GM19043 (cell line): ENCODE measurements around the gene CENPE.
"Not testable (repeated sequence)": the region's sequence is repeated elsewhere in the genome, so short reads cannot be mapped to it uniquely, and the experiment has no call there.

Experiments
- ATAC-seq: cut with Tn5 transposase; IDR thresholded peaks from one replicate; pipeline ENCODE4 v1.9.1; 2021; ENCODE audit warnings: low read depth; ENCODE audit not compliant: unreplicated experiment

Gene CENPE, protein sequence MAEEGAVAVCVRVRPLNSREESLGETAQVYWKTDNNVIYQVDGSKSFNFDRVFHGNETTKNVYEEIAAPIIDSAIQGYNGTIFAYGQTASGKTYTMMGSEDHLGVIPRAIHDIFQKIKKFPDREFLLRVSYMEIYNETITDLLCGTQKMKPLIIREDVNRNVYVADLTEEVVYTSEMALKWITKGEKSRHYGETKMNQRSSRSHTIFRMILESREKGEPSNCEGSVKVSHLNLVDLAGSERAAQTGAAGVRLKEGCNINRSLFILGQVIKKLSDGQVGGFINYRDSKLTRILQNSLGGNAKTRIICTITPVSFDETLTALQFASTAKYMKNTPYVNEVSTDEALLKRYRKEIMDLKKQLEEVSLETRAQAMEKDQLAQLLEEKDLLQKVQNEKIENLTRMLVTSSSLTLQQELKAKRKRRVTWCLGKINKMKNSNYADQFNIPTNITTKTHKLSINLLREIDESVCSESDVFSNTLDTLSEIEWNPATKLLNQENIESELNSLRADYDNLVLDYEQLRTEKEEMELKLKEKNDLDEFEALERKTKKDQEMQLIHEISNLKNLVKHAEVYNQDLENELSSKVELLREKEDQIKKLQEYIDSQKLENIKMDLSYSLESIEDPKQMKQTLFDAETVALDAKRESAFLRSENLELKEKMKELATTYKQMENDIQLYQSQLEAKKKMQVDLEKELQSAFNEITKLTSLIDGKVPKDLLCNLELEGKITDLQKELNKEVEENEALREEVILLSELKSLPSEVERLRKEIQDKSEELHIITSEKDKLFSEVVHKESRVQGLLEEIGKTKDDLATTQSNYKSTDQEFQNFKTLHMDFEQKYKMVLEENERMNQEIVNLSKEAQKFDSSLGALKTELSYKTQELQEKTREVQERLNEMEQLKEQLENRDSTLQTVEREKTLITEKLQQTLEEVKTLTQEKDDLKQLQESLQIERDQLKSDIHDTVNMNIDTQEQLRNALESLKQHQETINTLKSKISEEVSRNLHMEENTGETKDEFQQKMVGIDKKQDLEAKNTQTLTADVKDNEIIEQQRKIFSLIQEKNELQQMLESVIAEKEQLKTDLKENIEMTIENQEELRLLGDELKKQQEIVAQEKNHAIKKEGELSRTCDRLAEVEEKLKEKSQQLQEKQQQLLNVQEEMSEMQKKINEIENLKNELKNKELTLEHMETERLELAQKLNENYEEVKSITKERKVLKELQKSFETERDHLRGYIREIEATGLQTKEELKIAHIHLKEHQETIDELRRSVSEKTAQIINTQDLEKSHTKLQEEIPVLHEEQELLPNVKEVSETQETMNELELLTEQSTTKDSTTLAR (N-terminal part only)

DNA sequence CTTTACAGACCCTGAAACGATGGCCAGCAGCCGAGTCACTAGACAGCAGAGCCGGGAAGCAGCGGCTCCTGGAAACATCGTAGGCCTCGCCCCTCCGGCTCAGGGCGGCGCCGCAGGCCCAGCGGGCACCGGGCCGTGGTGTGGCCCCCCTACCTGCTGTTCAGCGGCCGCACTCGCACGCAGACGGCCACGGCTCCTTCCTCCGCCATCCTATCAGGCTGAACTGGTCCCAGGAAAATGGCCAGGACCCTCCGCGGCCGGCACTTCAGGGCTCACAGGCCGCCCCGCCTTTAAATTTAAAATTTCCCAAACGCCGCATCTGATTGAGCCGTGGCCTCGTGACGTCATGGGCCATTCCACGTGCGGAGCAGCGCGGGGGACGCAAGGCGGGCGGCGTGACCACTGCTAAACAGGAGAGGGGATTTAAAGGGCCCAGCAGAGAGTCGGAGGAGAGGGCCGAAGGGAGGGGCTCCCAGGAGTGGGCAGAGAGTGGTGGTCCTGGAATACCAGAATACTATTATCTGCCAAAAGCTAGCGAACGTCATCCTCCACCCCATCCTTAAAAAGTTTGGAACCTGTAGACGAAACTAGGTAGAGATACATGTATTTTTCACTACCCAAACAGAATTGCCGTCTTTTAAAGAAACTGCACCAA, at the start of gene CENPE:
Gene CENPE (minus strand): TSS at position 233 of the 655 bp plus-strand sequence. CDS start 24 bp downstream, at position 209.
- peak; percentile 91 for ATAC-seq

DNA sequence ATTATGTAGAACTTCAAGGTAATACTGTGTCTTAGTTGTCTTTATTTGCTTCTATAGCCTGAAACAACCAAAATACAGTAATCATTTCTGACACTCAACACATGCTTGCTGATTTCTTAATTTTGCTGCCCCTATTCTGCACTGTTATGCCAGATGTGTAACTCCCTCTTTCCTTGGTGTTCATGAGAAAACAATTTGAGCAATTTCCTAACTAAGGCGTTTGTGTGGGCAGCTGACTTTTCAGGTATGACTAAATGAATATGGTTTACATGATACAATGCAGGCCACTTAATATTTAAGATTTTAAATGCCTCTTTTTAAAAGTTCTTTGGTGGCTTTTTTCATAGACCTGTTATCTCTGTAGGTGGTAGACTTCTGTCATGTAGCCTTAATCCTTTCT, 46.1 kb upstream of the CENPE start:
- ATAC-seq: no peak

DNA sequence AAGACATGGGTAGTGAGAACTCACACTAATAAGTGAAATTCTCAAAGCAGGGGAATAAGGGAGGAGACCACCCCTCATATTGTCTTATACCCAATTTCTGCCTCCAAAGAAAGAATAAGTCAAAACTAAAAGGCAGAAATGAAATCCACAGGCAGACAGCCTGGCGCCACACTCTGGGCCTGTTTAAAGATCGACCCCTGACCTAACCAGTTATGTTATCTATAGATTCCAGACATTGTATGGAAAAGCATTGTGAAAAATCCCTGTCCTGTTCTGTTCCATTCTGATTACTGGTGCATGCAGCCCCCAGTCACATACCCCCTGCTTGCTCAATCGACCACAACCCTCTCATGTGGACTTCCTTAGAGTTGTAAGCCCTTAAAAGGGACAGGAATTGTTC, 32.8 kb upstream of the CENPE start:
- not testable (repeated sequence) for ATAC-seq

DNA sequence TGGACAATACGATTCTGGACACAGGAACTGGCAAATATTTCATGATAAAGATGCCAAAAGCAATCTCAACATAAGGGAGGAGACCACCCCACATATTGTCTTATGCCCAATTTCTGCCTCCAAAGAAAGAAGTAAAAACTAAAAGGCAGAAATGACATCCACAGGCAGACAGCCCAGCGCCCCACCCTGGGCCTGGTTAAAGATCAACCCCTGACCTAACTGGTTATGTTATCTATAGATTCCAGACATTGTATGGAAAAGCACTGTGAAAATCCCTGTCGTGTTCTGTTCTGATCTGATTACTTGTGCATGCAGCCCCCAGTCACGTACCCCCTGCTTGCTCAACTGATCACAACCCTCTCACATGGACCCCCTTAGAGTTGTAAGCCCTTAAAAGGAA, 25.4 kb upstream of the CENPE start:
- ATAC-seq: not testable (repeated sequence)

DNA sequence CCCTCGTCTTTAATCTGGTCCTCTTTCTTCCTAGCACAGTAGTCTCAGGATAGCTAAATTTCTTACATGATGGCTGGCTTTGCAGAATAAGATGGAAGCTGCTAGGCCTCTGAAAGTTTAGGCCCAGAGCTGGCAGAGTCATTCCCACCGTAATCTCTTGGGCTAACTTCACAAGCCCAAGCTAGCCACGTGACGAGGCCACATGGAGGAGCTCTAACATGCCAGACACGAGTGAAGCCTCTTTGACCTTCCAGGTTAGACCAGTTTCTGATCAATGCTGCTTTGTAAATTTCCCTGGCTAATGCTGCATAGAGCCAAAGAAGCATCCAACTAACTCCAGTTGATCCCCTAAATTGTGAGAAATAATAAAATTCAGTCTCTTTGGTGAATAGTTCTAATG, 9.5 kb upstream of the CENPE start:
- ATAC-seq: no peak

DNA sequence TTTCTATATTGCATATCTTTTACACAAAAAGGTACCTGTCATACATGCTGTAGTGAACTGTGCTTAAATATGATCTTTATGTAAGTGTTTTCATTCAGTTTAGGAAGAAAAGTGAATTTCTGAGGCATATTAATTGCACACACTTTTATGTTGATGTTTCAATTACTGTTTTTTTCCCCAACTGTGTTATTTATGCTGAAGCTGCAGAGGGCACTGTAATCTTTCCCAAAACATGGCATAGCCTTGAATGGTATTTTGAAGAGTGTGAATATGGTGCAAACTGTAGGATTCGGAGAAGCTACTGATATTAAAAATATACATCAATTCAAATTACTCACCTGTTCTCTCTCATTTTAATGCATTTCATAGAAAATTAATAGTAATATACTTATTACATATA, 6.0 kb upstream of the CENPE start:
- ATAC-seq: no peak

DNA sequence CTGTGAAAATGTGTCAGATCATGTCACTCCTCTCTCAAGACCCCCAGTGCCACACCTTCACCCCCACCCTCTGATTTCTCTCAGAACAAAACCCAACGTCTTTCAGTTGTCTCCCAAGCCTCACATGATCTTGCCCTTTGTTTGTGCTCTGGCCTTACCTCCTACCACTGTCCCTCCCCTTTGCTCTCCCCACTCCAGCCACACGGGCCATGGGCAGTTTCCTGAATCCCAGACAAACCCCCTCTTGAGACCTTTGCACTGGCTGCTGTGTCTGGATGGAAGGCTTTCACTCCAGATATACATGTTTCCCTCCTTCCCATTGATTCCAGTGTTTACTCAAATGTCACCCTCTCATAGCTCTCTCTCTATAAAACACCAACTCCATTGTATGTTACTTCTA, 3.6 kb upstream of the CENPE start:
- no peak for ATAC-seq

DNA sequence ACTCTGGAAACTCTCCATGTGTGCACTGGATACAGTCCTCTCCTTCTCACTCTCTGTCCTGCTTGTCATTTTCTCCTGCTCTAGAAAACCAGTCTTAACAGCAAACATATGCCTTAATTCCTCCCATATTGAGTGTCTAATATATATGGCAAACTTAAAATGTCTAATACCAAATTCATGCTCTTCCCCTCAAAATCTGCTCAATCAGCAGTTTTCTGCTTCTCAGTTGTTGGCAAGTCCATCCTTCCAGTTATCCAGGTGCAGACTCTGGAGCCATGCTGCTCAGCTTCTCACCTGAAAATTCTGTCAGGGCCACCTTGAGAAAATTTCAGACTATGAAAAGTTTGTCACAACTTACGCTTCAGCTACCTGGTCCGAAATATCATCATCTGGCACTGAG, 3.1 kb upstream of the CENPE start:
- ATAC-seq: no peak

DNA sequence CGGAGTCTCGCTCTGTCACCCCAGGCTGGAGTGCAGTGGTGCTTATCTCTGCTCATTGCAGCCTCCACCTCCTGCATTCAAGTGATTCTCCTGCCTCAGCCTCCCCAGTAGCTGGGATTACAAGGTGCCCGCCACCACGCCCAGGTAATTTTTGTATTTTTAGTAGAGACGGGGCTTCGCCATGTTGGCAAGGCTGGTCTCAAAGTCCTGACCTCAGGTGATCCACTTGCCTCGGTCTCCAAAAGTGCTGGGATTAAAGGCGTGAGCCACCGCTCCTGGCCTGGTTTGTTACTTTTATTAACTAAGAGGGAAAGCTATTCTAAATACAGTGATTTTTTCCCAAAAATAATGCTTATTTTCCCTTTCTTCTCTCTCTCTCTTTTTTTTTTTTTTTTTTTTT, 866 bp upstream of the CENPE start:
- ATAC-seq: no peak

DNA sequence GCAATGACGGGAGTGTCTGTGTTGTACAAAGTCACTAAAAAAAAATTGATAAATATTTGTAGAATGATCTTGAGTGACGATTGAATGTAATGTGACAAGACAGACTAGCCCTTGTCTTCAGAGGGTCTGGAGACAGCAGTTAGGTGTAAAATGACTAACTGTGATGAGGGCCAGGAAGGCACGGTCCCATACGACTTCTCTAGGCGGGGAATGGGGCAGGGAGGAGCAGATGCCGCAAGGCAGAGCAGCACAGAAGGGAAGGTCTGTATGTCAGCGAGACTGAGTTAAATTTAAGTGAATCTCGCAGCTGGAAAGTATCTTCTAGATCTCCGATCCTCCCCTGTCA, 405 bp downstream of the CENPE start:
- peak; percentile 34 for ATAC-seq

DNA sequence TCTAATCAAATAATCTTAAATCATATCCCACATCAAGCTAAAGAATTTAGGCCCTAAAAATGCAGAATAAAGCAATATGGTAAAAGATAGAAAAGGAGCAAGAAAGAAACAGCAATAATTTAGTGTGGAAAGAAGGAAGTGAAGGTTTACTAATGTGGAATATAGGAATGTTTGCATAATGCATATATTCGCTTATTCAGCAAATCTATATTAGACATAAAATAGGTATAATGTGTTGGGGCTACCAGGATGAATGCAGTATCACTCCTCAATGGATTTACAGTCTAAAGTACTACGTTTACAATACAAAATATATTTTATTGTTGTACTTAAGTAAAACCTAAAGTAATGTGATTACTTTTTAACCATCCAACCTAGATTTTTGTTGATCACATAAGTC, 4.7 kb downstream of the CENPE start:
- no peak for ATAC-seq

DNA sequence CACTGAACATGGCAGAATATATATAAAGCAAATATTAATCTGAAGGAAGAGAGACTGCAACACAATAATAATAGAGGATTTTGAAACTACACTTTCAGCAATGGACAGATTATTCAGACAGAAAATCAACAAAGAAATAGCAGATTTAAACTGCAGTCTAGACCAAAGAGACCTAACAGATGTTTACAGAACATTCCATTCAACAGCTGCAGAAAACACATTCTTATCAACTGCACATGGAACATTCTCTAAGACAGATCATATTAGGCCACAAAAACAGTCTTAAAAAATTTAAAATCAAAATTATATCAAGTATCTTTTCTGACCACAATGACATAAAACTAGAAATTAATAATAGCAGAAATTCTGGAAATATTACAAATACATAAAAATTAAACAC, 27.1 kb downstream of the CENPE start:
- ATAC-seq: no peak

DNA sequence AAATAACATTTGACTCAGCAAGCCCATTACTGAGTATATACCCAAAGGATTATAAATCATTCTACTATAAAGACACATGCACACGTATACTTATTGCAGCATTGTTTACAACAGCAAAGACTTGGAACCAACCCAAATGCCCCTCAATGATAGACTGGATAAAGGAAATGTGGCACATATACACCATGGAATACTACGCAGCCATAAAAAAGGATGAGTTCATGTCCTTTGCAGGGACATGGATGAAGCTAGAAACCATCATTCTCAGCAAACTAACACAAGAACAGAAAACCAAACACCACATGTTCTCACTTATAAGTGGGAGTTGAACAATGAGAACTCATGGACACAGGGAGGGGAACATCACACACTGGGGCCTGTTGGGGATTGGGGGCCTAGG, 28.4 kb downstream of the CENPE start:
- not testable (repeated sequence) for ATAC-seq

DNA sequence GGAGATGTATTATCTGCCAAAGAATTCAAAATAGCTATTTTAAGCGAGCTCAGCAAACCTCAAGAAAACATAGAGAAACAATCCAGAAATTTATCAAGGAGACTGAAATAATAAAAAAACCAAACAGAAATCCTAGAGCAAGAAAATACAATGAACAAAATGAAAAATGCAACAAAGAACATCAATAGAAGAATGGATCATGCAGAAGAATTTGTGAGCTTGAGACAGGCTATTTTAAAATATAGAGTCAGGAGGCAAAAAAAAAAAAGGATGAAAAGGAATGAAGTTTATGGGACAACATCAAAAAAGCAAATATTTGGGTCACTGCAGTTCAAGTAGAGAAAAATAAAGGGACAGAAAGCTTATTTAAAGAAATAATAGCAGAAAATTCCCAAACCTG, 29.1 kb downstream of the CENPE start:
- no peak for ATAC-seq

DNA sequence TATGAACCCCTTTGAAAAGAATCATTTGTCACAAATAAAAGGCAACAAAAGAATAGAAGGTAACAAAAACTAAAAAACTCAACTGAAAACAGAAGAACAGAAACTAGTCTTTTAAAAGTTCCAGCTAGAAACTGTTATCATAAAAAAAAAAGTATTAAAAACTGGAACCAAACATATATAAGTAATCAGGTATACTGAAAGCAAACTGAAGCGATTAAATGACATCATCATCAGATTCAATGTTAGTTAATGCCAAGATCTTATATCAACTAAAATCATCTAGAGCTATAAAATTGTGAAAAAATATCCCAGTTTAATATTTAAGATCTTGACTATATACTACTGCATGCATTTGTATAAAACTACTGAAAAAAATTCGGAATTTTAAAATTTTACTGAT, 36.0 kb downstream of the CENPE start:
- no peak for ATAC-seq

DNA sequence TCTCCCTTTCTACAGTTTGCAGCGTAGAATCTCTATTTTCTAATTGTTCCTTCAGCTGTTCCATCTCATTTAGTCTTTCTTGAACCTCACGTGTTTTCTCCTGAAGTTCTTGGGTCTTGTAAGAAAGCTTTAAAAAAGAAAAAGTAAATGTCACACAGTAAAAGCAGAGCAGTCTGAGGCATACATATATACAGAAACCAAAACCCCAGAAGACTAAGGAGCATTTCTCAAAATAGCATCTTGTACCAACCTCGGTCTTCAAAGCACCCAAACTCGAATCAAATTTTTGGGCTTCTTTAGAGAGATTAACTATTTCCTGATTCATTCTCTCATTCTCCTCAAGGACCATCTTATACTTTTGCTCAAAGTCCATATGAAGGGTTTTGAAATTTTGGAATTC, 39.4 kb downstream of the CENPE start:
- no peak for ATAC-seq

DNA sequence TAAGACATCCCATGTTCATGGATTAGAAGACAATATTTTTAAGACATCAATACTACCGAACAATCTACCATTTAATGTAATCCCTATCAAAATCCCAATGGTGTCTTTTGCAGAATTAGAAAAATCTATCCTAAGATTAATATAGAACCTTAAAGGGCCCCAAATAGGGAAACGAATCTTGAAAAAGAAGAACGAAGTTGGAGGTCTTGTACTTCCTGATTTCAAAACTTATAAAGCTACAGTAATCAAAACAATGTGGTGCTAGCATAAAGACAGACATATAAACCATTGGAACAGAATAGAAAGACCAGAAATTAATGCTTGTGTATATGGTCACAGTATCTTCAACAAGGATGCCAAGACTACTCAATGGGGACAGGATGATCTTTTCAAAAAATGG, 42.0 kb downstream of the CENPE start:
- no peak for ATAC-seq

DNA sequence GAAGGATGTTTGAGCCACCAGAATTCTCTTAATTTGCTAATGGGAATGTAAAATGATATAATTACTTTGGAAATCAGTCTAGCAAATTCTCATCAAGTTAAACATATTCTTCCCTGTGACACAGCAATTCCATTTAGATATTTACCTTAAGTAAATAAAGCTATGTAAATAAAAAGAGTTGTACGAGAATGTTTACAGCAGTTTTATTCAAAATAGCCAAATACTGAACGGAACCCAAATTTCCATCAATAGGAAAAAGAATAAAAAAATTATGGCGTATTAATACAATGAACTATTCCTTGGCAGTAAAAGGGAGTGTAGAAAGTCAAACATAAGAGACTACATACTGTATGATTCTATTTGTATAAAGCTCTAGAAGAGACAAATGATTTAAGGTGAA, 45.8 kb downstream of the CENPE start:
- no peak for ATAC-seq

DNA sequence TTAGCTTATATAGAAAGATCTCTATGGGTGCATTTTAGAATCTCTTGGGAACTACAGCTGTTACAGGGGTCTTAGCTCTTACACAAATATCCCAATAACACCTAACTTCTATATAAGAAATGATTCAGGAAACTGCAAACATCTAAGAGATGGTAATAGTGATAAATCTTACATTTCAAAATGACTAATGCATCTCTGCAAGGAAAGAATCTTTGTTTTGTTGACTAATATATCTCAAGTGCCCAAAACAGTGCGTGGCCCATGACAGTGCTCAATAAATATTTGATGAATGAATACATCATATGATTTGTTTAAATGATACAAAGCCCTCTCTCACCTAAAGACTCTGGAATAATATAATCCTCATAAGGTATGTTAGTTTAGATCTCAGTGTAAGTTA, 47.5 kb downstream of the CENPE start:
- ATAC-seq: no peak

DNA sequence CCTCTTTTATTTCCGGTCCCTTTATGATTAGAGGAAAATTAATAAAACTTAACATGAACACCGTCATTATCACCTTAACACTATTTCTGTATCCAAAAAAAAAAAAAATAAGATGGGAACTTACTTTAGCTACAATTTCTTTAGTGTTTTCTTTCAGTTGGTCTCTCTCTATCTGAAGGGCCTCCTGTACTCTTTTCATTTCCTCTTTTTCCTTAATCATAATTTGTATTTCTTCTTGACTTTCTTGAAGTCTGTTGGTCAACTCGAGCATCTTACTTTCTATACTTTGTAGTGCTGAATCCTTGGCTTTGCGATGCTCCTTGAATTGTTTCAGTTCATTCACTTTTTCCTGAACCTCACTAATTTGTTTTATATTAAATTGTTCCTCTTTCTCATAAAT, 53.2 kb downstream of the CENPE start:
- no peak for ATAC-seq

DNA sequence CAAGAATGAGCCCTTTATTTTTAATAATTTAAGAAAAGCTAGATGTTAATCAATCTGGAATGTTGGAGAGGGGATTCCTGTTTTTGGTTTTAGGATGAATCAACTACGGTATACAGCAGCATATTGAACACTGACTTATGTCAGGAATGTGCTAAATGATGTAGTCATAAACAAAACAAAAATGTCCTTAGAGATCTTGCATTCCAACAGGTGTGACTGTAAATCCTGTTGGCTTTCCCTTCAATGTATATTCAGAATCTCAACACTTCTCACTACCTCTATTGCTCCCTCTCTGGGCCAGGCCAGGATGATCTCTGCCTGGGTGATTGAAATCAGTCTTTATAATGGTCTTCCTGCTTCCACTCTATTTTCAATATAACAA, 60.7 kb downstream of the CENPE start:
- ATAC-seq: no peak
